NCI-H748 (cell line): ENCODE results near the gene ADNP.
A peak's percentile ranks its signal among the peaks of the same experiment; 100 is the strongest.

Source experiments
- DNase-seq: peaks from one replicate; lab custom pipeline; 2025; ENCODE audit not compliant: unreplicated experiment; lab: John Stamatoyannopoulos, UW

Gene ADNP

DNA sequence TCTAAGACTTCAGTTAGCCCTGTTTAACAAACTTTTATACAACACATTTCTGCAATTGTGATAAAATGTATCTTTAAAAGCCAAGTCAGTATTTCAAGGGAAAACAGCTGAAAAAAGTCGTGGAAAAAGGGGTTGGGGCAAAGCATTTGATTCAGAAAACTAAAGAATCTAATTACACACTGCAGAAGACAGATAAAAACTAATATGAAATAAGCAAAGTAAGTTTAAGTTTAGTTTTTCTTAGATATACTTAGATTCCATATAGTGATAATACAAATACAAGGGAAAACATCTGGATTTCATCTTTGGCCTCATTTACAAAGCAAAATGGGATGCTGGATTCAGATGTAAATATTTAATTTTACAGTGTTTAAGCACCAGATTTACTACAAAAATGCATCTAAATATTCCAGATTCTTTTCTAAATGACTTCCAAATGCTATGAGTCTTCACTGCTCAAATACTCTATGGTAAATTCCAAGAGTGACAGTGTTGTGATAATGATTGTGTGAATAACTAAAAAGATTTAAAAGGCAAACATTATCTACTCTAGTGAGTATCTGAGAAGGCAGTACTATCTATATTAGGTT lies 1.5 kb upstream of the ADNP start:
- no peak for DNase-seq

DNA sequence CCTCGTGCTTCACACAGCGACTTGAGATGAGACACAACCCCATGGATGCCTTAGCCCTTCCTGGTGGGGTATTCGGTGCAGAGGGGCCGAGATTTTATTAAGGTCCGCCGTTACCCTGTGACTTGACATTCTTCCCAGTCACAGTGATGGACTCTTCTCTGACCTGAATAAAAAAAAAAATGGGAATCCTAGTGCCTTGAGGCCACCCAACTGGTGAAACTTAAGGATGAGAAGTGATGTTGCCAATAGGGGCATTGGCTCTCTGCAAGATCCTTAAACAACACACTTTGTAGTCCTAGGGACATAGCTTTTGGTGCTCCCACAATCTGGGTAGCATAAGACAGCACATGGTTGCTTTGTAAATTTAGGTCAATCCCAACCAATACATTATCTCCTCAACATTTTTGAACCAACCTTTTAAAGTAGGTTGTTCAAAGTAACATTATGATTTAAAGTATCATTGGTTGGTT lies 814 bp upstream of the ADNP start:
- DNase-seq: peak; percentile 23

DNA sequence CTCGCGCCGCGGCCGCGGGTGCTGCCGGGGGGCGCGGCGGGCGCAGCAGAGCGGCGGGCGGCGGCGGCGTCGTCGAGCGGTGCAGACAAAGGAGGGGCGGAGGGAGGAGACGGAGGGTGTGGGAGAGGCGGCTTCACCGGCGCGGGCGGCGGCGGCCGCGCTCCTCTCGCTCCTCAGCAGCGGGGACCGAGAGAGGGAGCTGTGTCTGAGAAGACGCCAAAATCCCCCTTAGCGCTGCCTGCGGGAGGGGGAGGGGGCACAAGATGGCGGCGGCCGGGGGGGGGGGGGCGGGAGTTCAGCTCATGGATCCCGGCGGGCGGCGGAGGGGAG lies 296 bp downstream of the ADNP start:
- no peak for DNase-seq

DNA sequence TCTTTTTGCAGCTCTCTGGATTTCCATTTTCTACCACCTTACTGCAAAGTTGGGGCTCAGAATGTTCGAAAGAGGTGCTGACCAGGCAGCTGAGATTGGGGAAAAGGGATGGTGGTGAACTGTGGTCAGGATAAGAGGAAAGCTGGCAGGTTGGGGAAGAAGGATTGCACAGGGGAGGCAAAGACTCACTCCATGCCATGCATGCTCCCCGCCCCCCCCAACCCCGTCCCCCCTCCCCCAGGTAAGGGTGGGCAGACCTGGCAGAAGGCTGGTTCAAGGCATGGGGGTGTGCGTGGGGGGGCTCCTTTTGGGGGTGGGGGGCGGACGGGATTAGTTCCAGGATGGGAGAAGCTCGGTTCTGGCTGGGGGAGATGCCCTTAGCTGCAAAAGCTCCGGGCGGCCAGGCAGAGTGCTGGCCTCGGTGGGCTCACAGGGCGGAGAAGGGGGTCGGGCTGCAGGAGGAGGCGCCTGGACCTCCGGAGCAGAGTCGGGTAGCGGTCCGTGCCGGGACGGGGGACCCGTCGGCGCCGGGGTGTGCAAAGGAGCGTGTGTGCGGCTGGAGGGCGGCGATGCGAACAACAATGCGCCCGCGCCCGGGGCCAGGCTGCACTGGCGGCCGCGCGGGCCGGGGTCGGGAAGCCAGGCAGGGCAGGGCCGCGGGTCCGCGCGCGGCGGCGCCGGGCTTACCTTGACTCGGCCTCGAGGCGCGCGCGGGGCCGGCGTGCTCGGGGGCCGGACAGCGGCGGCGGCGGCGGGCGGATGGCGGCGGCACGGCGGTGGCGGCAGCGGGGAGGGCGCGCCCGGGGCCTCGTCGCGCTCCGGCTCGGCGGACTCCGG lies 880 bp downstream of the ADNP start:
- DNase-seq: peak; percentile 9

DNA sequence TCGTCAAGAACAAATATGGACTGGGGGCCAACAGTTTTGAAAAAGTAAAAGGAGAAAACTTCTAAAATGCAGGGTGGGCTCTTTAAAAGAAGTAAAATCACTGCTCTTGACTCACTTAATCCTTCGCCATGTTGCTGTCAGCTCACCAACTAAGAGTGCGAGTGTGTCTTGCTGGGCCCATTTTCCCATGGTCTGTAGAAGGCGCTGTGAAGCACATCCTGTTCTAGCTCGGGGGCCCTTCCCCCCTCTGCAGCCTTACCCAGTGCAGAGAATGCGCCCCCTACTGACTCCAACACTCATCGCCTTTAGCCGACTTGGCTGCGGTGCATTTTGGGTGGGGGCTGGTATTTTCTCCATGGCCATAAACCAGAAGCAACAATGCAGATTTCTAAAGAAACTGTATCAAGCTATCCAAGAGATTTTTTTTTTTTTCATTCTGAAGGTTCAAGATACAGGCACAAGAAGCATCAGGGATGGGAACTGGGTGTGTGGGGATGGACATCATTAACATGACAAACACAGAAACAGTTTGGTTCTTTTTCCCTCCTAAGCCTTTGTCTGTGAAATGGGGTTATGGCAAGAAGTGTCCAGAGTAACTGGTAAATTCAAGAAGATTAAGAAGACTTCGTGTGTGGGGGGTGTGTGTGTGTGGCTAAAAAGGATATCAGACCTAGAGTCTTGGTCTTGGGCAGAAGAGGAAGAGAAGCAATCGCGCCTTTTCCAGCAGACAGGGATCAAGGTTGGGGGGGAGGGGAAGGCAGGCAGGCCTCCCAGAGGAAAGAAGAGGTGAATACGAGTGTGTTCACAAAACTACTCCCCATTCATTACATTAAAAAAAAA lies 1.7 kb downstream of the ADNP start:
- peak; percentile 89 for DNase-seq

DNA sequence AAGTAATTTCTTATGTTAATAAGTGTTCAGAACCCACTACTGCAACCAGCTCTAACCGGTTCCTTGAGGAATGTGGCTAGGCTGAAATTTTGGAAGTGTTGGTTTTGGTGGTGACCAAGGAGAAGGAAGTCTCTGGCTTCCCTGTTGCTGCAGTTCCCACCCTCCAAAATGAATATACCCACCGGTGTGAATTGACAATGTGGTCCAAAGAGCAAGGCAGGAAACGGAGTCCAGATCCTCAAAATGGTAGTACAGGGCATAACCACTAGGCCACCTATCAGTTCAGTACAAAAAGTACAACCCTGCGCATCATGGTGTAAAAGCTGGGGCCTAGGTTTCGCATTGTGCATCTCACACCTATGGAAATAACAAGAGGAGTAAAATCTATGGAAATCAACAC lies 2.8 kb downstream of the ADNP start:
- DNase-seq: no peak

DNA sequence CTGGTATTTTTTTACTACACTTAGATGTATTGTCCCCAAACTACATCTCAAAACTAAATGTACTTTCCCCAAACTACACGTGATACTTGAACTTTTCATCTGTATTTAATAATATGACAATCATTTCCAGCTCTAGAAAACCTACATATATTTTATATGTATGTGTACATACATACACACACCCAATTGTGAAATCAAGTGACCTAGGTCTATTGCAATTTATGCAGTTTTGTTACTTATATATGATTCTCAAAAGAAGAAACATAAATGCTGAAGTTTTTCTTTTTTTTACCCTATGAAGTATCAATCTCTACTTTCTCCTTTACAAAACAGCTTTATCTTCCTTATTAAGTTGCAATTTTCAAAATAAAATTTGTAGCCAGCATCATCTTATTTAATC lies 4.7 kb downstream of the ADNP start:
- no peak for DNase-seq

DNA sequence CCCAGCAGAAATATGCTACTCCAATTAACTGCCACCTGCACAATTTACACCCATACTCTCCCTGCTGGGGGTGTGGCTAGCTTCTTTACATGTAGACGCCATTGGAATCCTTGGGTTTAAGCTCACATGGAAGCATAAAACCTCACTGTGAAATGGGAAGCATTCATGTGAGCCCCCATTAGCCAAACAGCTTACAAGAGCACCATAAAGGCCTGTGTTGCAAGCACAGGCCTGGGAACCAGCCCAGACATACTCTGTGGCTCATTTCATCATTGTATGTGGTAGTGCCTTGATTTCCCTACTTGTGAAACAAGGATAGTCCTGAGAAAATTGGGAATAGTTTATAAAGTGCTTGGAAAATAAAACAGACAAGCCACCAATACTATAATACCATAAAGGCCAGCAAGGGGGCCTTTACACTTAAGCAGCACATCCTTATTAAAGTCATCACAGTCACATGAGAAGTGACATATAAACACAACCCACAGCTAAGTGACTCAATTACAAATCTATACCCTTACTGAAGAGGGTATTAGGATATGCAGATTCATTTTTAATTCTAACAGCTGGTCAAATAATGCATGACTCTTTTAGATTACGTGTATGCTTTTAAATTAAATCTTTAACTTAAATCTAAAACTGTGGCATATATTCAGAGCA lies 6.8 kb downstream of the ADNP start:
- no peak for DNase-seq

DNA sequence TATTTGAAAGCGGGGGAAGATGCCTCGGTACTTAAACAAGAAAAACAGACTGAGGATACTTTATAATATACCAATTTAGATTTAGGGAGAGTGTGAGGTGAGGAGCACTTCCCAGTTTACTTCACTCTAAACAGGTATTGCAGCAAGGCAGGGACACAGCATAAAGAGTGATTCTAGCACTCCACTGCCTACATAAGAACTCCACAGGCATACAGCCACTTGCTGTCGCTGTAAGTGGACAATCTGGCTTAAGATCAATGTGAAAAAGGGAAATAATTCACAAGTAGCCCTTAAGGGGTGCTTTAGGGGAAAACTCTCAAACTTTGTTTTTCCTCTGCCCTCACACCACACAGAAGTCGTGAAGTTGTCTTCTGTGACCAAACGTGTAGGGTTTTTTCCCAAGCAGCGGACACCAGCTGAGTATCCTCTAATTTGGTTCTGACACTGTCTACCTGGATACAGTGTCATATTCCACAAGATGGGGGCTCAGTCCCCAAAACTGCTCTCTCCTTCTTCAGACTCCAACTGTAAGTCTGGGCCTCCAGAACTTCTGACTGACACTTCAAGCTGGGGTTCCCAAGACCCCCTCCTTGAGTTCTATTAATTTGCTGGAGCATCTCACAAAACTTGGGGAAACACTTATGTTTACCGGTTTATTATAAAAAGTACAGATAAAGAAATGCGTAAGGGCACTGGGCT lies 9.3 kb downstream of the ADNP start:
- no peak for DNase-seq

DNA sequence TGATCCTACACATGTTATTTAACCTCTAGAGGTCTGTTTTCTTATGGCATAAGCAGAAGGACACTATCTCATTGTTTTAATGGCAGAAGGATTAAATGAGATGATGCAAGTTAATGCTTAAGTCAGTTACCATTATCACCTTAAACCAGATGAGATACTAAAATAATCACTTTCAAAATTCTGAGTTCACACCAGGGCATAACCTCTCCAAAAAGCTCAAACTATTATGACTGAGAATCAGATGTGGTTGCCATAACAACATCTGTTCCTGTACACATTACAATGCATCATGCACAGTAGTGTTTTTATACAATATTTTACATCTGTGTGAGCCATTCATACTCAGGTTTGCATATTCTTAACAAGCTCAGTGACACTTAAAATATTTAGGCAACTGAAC lies 10.2 kb downstream of the ADNP start:
- DNase-seq: no peak

DNA sequence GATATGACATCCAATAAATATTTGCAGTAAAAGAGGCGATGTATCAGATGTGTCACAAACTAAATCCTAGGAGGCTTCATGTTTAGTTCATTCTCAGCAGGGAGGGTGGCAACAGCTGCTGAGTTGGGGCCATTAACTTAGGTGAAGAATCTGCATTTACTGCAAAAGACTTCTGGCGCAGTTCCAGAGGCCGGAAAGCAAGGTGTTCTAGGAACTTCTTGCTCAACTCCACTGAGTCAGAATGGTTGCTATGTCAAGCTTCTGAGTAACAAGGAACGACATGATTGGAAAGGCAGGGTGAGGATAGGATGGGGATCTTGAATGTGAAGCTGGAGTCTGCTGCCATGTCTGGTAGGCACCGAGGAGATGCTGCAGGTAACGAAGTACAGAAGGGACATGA lies 11.7 kb downstream of the ADNP start:
- no peak for DNase-seq

DNA sequence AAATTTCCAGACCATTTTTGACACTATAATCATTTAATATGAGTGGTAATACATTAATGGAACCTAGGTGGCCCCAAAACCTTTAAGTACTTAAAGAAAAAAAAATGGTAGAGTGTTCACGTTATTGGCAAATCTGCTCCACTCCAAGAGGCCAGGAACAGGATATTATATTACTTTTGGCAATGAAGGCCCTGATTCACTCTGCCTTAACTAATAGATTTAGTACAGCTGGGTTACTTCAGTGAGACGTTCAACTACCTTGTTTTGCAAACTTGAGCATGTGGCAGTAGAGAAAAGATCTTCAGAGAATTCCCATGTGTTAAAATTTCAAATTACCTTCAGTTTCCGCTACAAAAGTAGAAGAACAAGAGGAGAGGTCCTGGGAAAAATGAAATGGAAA lies 12.8 kb downstream of the ADNP start:
- DNase-seq: no peak

DNA sequence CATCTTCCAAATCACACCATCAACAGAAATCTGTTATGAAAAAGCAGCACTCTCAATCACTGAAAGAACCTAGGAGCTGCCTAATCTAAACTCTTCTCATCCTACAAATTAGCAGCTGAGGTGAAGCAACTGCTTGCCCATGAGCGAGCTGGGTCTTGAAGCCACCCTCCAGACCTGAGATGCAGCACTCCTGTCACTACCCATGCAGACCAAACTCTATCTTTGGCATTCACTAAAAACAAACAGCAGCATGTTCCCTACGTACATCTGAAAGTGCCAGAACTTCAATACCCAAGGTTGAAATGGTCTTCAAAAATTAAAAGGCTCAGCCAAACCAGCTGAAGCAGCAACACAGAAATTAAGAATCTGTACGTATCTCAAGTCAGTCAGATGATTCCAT lies 14.3 kb downstream of the ADNP start:
- DNase-seq: no peak

DNA sequence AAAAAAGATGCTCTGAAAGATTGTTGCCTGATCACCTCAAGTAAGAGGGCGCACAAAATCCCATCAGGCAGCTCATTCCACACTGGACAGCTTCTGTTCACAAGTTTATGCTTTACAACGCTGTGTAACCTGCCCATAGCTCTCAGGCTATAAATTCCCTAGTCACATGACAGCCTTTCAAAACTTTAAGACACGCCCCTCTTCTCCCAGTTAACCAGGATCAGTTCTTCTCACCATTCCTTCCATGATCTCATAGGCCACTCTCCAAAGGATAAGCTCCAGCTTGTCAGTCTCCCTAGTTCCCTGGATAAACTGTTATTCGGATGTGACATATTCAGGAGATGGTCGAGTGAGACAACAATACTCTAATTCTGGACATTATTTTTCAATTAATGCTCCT lies 15.0 kb downstream of the ADNP start:
- DNase-seq: no peak

DNA sequence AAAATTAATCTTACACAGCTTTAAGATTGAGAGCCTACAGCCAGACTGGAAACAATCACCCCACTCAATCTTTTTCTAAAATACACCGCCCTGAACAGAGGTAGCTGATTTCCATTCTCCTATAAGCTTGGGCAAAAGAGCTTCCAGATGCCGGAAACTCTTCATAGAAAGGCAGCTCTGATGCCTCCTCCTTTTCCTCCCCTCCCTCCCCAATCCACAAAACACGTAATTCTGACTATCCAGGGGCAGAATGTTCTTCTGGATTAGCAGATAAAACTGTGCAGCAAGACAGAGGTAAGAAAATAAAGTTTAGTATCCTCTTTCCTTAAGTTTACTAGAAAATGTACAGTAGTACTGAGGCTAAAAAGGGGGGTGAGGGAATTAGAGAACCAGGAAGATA lies 15.8 kb downstream of the ADNP start:
- no peak for DNase-seq

DNA sequence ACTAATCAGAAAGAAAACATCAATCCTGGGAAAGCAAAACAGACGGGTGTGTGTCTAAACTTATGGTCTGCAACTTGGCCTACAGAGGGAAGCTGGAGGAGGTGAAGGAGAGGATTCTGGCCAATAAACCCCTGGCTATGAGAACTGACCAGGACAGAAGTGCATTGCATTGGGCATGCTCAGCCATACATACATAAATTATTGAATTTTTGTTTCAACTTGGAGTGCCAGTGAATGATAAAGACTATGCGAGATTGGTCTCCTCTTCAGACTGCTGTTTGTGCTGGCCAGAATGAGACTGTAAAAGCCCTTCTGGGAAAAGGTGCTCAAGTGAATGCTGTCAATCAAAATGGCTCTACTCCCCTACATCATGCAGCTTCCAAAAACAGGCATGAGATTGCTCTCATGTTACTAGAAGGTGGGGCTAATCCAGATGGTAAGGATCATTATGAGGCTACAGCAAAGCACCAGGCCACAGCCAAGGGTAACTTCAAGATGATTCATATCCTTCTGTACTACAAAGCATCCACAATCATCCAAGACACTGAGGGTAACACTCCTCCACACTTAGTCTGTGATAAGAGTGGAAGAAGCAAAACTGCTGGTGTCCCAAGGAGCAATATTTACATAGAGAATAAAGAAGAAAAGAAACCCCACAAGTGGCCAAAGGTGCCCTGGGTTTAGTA lies 17.4 kb downstream of the ADNP start:
- DNase-seq: no peak

DNA sequence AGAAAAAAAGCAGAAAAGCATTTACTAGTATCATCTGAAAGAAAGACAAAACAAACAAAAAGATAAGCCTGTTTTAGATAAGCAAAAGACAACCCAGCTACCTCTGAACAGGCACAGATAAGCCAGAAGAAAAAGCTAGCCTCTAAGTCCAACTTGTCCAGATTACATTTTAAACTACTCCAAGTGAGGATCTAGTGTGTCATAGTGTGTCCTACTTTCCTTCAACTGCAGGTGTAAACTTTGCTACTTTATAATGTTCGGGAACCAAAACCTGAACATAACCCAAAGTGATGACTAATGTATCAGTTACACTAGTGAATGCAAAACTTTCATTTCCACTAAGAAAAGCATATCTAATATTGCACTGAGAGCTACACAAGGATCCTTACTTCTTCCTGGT lies 19.5 kb downstream of the ADNP start:
- no peak for DNase-seq

DNA sequence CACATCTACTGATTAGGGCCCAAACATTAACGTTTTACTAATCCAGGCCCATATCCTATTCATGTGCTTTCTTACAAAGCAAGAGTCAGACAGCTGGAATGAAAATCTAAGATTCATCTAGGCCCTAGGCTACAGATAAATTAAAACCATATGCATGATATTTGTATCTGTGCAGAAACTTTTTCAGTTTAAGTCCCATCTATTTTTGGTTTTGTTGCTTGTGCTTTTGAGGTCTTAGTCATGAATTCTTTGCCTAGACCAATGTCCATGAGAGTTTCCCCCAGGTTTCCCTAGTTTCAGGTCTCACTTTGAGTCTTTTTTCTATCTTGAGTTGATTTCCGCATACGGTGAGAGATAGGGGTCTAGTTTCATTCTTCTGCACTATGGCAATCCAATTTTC lies 20.2 kb downstream of the ADNP start:
- no peak for DNase-seq

DNA sequence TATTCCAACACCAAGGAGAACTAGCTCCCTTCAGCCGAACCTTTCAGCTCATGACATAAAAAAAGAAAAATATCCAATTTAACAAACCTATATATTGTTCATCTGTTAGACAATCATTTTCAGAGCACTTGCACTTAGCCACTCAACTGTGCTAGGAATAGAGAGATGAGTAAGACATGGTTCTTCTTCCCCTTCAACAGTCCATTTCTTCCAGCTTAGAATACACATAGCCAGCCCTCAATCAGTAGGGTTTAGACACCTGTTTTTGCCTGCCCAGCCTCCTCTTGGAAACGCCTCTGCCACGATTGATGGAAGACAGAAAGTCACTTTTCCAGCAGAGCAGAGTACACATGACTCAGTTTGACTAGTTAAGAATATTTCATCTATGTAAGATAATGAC lies 21.8 kb downstream of the ADNP start:
- no peak for DNase-seq

DNA sequence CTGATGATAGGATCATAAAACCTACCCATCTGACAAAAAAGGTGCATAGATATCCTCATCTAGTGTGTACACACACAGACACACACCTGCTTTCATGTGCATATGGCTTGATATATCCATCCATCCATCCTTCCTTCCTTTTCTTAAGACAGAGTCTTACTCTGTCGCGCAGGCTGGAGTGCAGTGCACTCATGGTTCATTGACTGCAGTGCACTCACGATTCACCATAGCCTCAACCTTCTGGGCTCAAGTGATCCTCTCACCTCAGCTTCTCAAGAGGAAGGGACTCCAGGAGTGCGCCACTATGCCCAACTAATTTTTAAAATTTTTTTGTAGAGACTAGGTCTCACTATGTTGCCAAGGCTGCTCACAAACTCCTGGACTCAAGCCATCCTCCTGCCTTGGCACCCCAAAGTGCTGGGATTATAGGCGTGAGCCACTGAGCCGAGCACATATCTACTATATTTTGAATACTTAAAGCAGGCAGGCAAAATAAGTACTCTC lies 27.1 kb downstream of the ADNP start:
- DNase-seq: no peak
